SK-N-MC (cell line): ENCODE results near the gene KMT5B.

Experiments used
- EZH2 ChIP-seq: fragments of 200-600 bp; sonication (generic); IDR thresholded peaks from one replicate; pipeline ENCODE4 v1.6.1; 2017; ENCODE audit warnings: antibody characterized with exemption
- POLR2AphosphoS5 ChIP-seq: IDR thresholded peaks from 2 replicates; pipeline ENCODE4 v1.6.1; 2012; ENCODE audit warnings: mild to moderate bottlenecking, low read depth, low read length, borderline replicate concordance

DNA sequence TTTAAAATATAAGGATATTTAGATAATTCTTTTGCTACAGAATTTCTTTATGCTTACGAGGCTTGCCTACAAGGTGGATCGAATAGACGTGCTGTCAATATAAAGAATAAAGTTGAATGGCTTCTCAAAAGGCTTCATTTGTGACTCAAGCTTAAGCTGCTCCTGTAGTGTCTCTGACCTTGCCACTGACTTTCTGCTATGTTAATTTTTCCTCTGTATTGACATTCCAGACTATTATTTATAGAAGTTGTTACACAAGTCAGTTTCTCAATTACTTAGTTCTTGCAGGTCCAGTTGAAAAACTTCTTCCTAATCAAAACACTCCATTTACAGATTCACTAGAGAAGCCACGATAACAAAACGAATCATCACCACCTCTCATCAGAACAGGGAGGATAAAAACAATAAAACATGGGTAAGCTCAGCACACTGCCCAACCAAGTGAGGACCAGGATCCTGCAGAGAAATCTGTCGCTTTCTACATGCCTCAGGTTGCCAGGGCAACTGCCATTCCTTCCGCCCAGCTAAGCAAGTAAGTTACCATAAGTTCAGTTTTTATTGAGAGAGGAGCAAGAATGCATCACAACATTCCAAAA lies 52.9 kb downstream of the KMT5B start:
- no peak for TF ChIP-seq EZH2
- TF ChIP-seq POLR2AphosphoS5: no peak
